Measurements from ENCODE around the gene MYLK. TPM values are rescaled to one million over a fixed set of nuclear protein-coding genes. Genes with fewer than 3 reads are reported as not detected.

MYLK gene
- total RNA-seq, 1 donor from 2014 or later = 20.1 TPM

GRCh38 chr3:123755085-123755484 lies 129.0 kb downstream of the MYLK start:
- H3K36me3 Mint-ChIP-seq (ENCODE audit: low read depth) = no peaks in the 10 kb centered on the region
- DNase-seq (ENCODE audit: low read depth, low spot score) = no peak
- no peak overlapping the region for H3K27ac Mint-ChIP-seq (ENCODE audit: unreplicated experiment)
- no peaks in the 10 kb centered on the region for H3K27me3 Mint-ChIP-seq (ENCODE audit: low read depth)
- TF ChIP-seq CTCF (conservative IDR thresholded peaks at IDR 0.05) = no peak
- H3K9me3 Mint-ChIP-seq = no peaks in the 10 kb centered on the region
- peaks cover 44% of the 10 kb centered on the region for H3K4me1 Mint-ChIP-seq
- H3K4me3 Mint-ChIP-seq = no peak overlapping the region

GRCh38 chr3:123753286-123753685 lies 130.8 kb downstream of the MYLK start:
- H3K27me3 Mint-ChIP-seq (ENCODE audit: low read depth) = no peaks in the 10 kb centered on the region

GRCh38 chr3:123752228-123752627 lies 131.9 kb downstream of the MYLK start:
- Mint-ChIP-seq H3K9me3 (no peaks in the 10 kb centered on the region), H3K4me3 (no peak overlapping the region), H3K4me1 (peaks cover 19% of the 10 kb centered on the region), H3K36me3 (ENCODE audit: low read depth) (peaks cover 2% of the 10 kb centered on the region), H3K27ac (ENCODE audit: unreplicated experiment) (no peak overlapping the region), H3K27me3 (ENCODE audit: low read depth) (no peaks in the 10 kb centered on the region)
- TF ChIP-seq CTCF (conservative IDR thresholded peaks at IDR 0.05) = no peak
- no peak for DNase-seq (ENCODE audit: low read depth, low spot score)

More at GRCh38 chr3:123753286-123753685, 130.8 kb downstream of the MYLK start:
- Mint-ChIP-seq H3K9me3 (no peaks in the 10 kb centered on the region), H3K36me3 (ENCODE audit: low read depth) (no peaks in the 10 kb centered on the region), H3K27ac (ENCODE audit: unreplicated experiment) (no peak overlapping the region), H3K4me3 (no peak overlapping the region), H3K4me1 (peaks cover 29% of the 10 kb centered on the region)
- TF ChIP-seq CTCF (conservative IDR thresholded peaks at IDR 0.05) = no peak
- no peak for DNase-seq (ENCODE audit: low read depth, low spot score)

GRCh38 chr3:123751433-123751832 lies 132.7 kb downstream of the MYLK start:
- no peak for DNase-seq (ENCODE audit: low read depth, low spot score)
- H3K36me3 Mint-ChIP-seq (ENCODE audit: low read depth) = peaks cover 2% of the 10 kb centered on the region
- no peak overlapping the region for H3K4me3 Mint-ChIP-seq
- no peak overlapping the region for H3K27ac Mint-ChIP-seq (ENCODE audit: unreplicated experiment)
- H3K27me3 Mint-ChIP-seq (ENCODE audit: low read depth) = no peaks in the 10 kb centered on the region
- no peak for TF ChIP-seq CTCF (conservative IDR thresholded peaks at IDR 0.05)
- H3K9me3 Mint-ChIP-seq = no peaks in the 10 kb centered on the region
- H3K4me1 Mint-ChIP-seq = peaks cover 17% of the 10 kb centered on the region

- Mint-ChIP-seq H3K27me3 (ENCODE audit: low read depth) (no peaks in the 10 kb centered on the region), H3K36me3 (ENCODE audit: low read depth) (peaks cover 2% of the 10 kb centered on the region), H3K4me1 (peaks cover 17% of the 10 kb centered on the region), H3K27ac (ENCODE audit: unreplicated experiment) (no peak overlapping the region), H3K4me3 (no peak overlapping the region), H3K9me3 (no peaks in the 10 kb centered on the region)
- DNase-seq (ENCODE audit: low read depth, low spot score) = no peak
- no peak for TF ChIP-seq CTCF (conservative IDR thresholded peaks at IDR 0.05)
Measured at GRCh38 chr3:123750659-123751420, 133.3 kb downstream of the MYLK start.

Measured in neural crest cell (in vitro differentiated cells).